Naive B cell (primary cell): ENCODE data around the gene CLK4. TPM values are rescaled to one million over a fixed set of nuclear protein-coding genes. Genes with fewer than 3 reads are reported as not detected.
"Not testable (repeated sequence)": the region's sequence is repeated elsewhere in the genome, so short reads cannot be mapped to it uniquely, and the experiment has no call there.

Experiments used
- ATAC-seq, 2 donors: fragments of 150-1000 bp; cut with Tn5 transposase; 2 replicates each; pipeline ENCODE4 v1.10.0; 2021; ENCODE audit warnings: low read depth in 2 of 2, mild to moderate bottlenecking in 2 of 2, moderate library complexity in 2 of 2
- DNase-seq: peaks from one replicate; pipeline ENCODE4 v3.0.0; 2022
- H3K27ac Mint-ChIP-seq, 6 donors: one replicate each; pipeline ENCODE4 v1.8.0; 2020 to 2022; ENCODE audit warnings: mild to moderate bottlenecking in 6 of 6, mixed read lengths in 6 of 6, moderate library complexity in 5 of 6, inconsistent platforms in 2 of 6
- H3K27me3 Mint-ChIP-seq, 3 donors: one replicate each; pipeline ENCODE4 v1.8.0; 2021 to 2022; ENCODE audit warnings: mixed read lengths in 3 of 3, mild to moderate bottlenecking in 1 of 3
- H3K36me3 Mint-ChIP-seq, 2 donors: one replicate each; pipeline ENCODE4 v1.8.0; 2020 to 2022; ENCODE audit warnings: mixed read lengths in 2 of 2, inconsistent platforms in 1 of 2, mild to moderate bottlenecking in 1 of 2
- H3K4me1 Mint-ChIP-seq, 3 donors: one replicate each; pipeline ENCODE4 v1.8.0; 2020 to 2022; ENCODE audit warnings: mixed read lengths in 3 of 3, inconsistent platforms in 1 of 3, mild to moderate bottlenecking in 1 of 3, moderate library complexity in 1 of 3
- H3K4me3 Mint-ChIP-seq, 8 donors: one replicate each; pipeline ENCODE4 v1.8.0; 2020 to 2022; ENCODE audit warnings: mild to moderate bottlenecking in 8 of 8, mixed read lengths in 8 of 8, moderate library complexity in 8 of 8, inconsistent platforms in 2 of 8
- H3K9me3 Mint-ChIP-seq, 7 donors: one replicate each; pipeline ENCODE4 v1.8.0; 2020 to 2022; ENCODE audit warnings: mixed read lengths in 7 of 7, mild to moderate bottlenecking in 5 of 7, inconsistent platforms in 2 of 7, moderate library complexity in 1 of 7
- polyA plus RNA-seq, 6 donors: library from polyadenylated mRNA; unstranded; fragments of 300-500 nt; fragmentation: Illumina TruSeq; gene quantifications; one replicate each; pipeline ENCODE4 v1.2.3, GENCODE V29; 2021; ENCODE audit warnings: low read depth in 6 of 6

The CLK4 gene
- polyA plus RNA-seq, 6 donors from 2014 or later = 28.5 to 56.0 (median 35.5) TPM

GRCh38 chr5:178589180-178590140, 37.4 kb downstream of the CLK4 start:
- DNase-seq (no peak), ATAC-seq (peak; percentile 24 to 27)
- peaks cover 44 to 58% (median 54%) of the 10 kb centered on the region in 3 donors for H3K27me3 Mint-ChIP-seq
- H3K27ac Mint-ChIP-seq = no peak overlapping the region
- H3K9me3 Mint-ChIP-seq = peaks cover 5 to 13% (median 7%) of the 10 kb centered on the region in 7 donors
- H3K4me1 Mint-ChIP-seq = peaks cover 0 to 19% (median 16%) of the 10 kb centered on the region in 3 donors
- H3K4me3 Mint-ChIP-seq = peak overlapping the region; percentile 33 to 86 (median 68)
- peaks cover 1 to 8% of the 10 kb centered on the region in 2 donors for H3K36me3 Mint-ChIP-seq

- Mint-ChIP-seq H3K9me3 (peaks cover 0 to 6% (median 3%) of the 10 kb centered on the region in 7 donors), H3K36me3 (peaks cover 0 to 2% of the 10 kb centered on the region in 2 donors), H3K27me3 (peaks cover 44 to 58% (median 54%) of the 10 kb centered on the region in 3 donors), H3K4me1 (peaks cover 0 to 19% (median 16%) of the 10 kb centered on the region in 3 donors), H3K27ac (no peak overlapping the region), H3K4me3 (peak overlapping the region; percentile 33 to 86 (median 66))
- DNase-seq = no peak
- ATAC-seq = no peak
Measured at GRCh38 chr5:178588769-178589168, 38.1 kb downstream of the CLK4 start.

GRCh38 chr5:178587763-178588611, 38.9 kb downstream of the CLK4 start:
- Mint-ChIP-seq H3K4me1 (peaks cover 0 to 19% (median 16%) of the 10 kb centered on the region in 3 donors), H3K36me3 (no peaks in the 10 kb centered on the region), H3K27ac (no peak overlapping the region), H3K4me3 (peak overlapping the region in 3 of 8 donors; percentile 13 to 57 (median 45)), H3K9me3 (peaks cover 0 to 4% (median 2%) of the 10 kb centered on the region in 7 donors), H3K27me3 (peaks cover 44 to 60% (median 60%) of the 10 kb centered on the region in 3 donors)
- DNase-seq (no peak), ATAC-seq (no peak)

- Mint-ChIP-seq H3K4me1 (peaks cover 0 to 13% (median 13%) of the 10 kb centered on the region in 3 donors), H3K9me3 (no peaks in the 10 kb centered on the region), H3K27me3 (peaks cover 43 to 65% (median 54%) of the 10 kb centered on the region in 3 donors), H3K36me3 (no peaks in the 10 kb centered on the region), H3K27ac (peak overlapping the region in 1 of 6 donors; percentile 38), H3K4me3 (no peak overlapping the region)
- DNase-seq (no peak), ATAC-seq (no peak)
Measured at GRCh38 chr5:178586396-178586795, 40.5 kb downstream of the CLK4 start.

- H3K4me3 Mint-ChIP-seq = not testable (repeated sequence)
- peaks cover 33 to 56% (median 44%) of the 10 kb centered on the region in 3 donors for H3K27me3 Mint-ChIP-seq
Measured at GRCh38 chr5:178585421-178585820, 41.4 kb downstream of the CLK4 start.

GRCh38 chr5:178583279-178583678, 43.6 kb downstream of the CLK4 start:
- no peaks in the 10 kb centered on the region for H3K4me1 Mint-ChIP-seq
- peaks cover 32 to 43% (median 43%) of the 10 kb centered on the region in 3 donors for H3K27me3 Mint-ChIP-seq
- H3K4me3 Mint-ChIP-seq = no peak overlapping the region
- no peaks in the 10 kb centered on the region for H3K36me3 Mint-ChIP-seq
- no peak for ATAC-seq
- no peak for DNase-seq
- H3K27ac Mint-ChIP-seq = no peak overlapping the region
- no peaks in the 10 kb centered on the region for H3K9me3 Mint-ChIP-seq

More at GRCh38 chr5:178585421-178585820, 41.4 kb downstream of the CLK4 start:
- not testable (repeated sequence) for H3K27ac Mint-ChIP-seq, DNase-seq, H3K4me1 Mint-ChIP-seq, H3K36me3 Mint-ChIP-seq, H3K9me3 Mint-ChIP-seq
- peak in 1 of 2 donors; percentile 68 for ATAC-seq

GRCh38 chr5:178582291-178582690, 44.6 kb downstream of the CLK4 start:
- H3K4me3 Mint-ChIP-seq = peak overlapping the region in 1 of 8 donors; percentile 22
- no peak for ATAC-seq
- no peaks in the 10 kb centered on the region for H3K9me3 Mint-ChIP-seq

GRCh38 chr5:178581621-178582020, 45.2 kb downstream of the CLK4 start:
- Mint-ChIP-seq H3K27me3 (peaks cover 22 to 40% (median 29%) of the 10 kb centered on the region in 3 donors), H3K4me3 (no peak overlapping the region), H3K9me3 (no peaks in the 10 kb centered on the region), H3K27ac (no peak overlapping the region), H3K4me1 (no peaks in the 10 kb centered on the region), H3K36me3 (no peaks in the 10 kb centered on the region)
- DNase-seq (no peak), ATAC-seq (no peak)

More at GRCh38 chr5:178582291-178582690, 44.6 kb downstream of the CLK4 start:
- Mint-ChIP-seq H3K27ac (no peak overlapping the region), H3K4me1 (no peaks in the 10 kb centered on the region), H3K36me3 (no peaks in the 10 kb centered on the region), H3K27me3 (peaks cover 29 to 39% (median 33%) of the 10 kb centered on the region in 3 donors)
- DNase-seq = no peak

- Mint-ChIP-seq H3K9me3 (no peaks in the 10 kb centered on the region), H3K4me3 (no peak overlapping the region), H3K27me3 (peaks cover 19 to 35% (median 23%) of the 10 kb centered on the region in 3 donors), H3K27ac (peak overlapping the region in 1 of 6 donors; percentile 26), H3K4me1 (no peaks in the 10 kb centered on the region), H3K36me3 (peaks cover 0 to 5% of the 10 kb centered on the region in 2 donors)
- no peak for DNase-seq
- ATAC-seq = no peak
Measured at GRCh38 chr5:178580271-178580955, 46.4 kb downstream of the CLK4 start.

GRCh38 chr5:178577944-178578343, 48.9 kb downstream of the CLK4 start:
- peaks cover 0 to 7% of the 10 kb centered on the region in 2 donors for H3K36me3 Mint-ChIP-seq
- ATAC-seq (no peak), DNase-seq (no peak)
- H3K4me3 Mint-ChIP-seq = no peak overlapping the region
- peaks cover 32 to 48% (median 32%) of the 10 kb centered on the region in 3 donors for H3K27me3 Mint-ChIP-seq
- no peaks in the 10 kb centered on the region for H3K4me1 Mint-ChIP-seq
- no peak overlapping the region for H3K27ac Mint-ChIP-seq
- peaks cover 0 to 4% (median 2%) of the 10 kb centered on the region in 7 donors for H3K9me3 Mint-ChIP-seq

- ATAC-seq = no peak
- no peak overlapping the region for H3K4me3 Mint-ChIP-seq
- no peaks in the 10 kb centered on the region for H3K4me1 Mint-ChIP-seq
- peaks cover 32 to 54% (median 37%) of the 10 kb centered on the region in 3 donors for H3K27me3 Mint-ChIP-seq
- DNase-seq = no peak
- H3K36me3 Mint-ChIP-seq = peaks cover 0 to 8% of the 10 kb centered on the region in 2 donors
- H3K9me3 Mint-ChIP-seq = peaks cover 0 to 9% (median 6%) of the 10 kb centered on the region in 7 donors
- no peak overlapping the region for H3K27ac Mint-ChIP-seq
Measured at GRCh38 chr5:178577376-178577839, 49.4 kb downstream of the CLK4 start.

- H3K27ac Mint-ChIP-seq = no peak overlapping the region
- H3K36me3 Mint-ChIP-seq = peaks cover 0 to 14% of the 10 kb centered on the region in 2 donors
- no peak for ATAC-seq
- H3K4me3 Mint-ChIP-seq = no peak overlapping the region
- H3K9me3 Mint-ChIP-seq = peaks cover 5 to 13% (median 8%) of the 10 kb centered on the region in 7 donors
- no peaks in the 10 kb centered on the region for H3K4me1 Mint-ChIP-seq
- no peak for DNase-seq
- peaks cover 34 to 60% (median 37%) of the 10 kb centered on the region in 3 donors for H3K27me3 Mint-ChIP-seq
Measured at GRCh38 chr5:178576591-178577351, 50.1 kb downstream of the CLK4 start.
